Retinal pigment epithelial cell (primary cell): ENCODE measurements around the gene SEMA3F.

Experiments
- DNase-seq: peaks from one replicate; pipeline ENCODE4 v3.0.0-alpha.2; 2010; ENCODE audit warnings: low read depth
- H3K4me3 ChIP-seq: 2 replicates; pipeline ENCODE4 v1.5.1; 2011; ENCODE audit warnings: mild to moderate bottlenecking, low read length, control low read depth, moderate library complexity
- TF ChIP-seq, protein P1 (sequence below): conservative IDR thresholded peaks from 2 replicates; pipeline ENCODE4 v1.5.1; 2011; ENCODE audit warnings: low read depth, low read length, control low read depth, inconsistent platforms

SEMA3F gene

DNA sequence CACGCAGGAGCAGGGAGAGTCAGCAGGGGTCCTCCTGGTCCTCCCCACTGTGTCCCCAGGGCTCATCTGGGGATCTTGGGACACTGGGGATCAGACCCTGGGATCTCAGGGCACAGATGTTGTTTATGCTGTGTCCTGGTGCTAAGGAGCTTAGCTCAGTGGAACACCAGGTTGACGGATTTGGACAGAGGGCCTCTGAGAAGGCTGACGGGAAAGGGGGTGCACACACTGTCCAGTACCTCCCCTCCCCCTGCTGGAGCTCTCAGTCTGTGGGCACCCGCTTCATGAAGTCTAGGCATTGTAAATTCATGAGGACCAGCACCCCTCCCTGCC is 21.9 kb upstream of the SEMA3F start:
- no peak overlapping the region for H3K4me3 ChIP-seq
- TF ChIP-seq, protein P1, sequence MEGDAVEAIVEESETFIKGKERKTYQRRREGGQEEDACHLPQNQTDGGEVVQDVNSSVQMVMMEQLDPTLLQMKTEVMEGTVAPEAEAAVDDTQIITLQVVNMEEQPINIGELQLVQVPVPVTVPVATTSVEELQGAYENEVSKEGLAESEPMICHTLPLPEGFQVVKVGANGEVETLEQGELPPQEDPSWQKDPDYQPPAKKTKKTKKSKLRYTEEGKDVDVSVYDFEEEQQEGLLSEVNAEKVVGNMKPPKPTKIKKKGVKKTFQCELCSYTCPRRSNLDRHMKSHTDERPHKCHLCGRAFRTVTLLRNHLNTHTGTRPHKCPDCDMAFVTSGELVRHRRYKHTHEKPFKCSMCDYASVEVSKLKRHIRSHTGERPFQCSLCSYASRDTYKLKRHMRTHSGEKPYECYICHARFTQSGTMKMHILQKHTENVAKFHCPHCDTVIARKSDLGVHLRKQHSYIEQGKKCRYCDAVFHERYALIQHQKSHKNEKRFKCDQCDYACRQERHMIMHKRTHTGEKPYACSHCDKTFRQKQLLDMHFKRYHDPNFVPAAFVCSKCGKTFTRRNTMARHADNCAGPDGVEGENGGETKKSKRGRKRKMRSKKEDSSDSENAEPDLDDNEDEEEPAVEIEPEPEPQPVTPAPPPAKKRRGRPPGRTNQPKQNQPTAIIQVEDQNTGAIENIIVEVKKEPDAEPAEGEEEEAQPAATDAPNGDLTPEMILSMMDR, result no peak
- DNase-seq, result no peak

GRCh38 chr3:50134367-50134766 is 20.8 kb upstream of the SEMA3F start:
- no peak for DNase-seq
- no peak overlapping the region for H3K4me3 ChIP-seq
- TF ChIP-seq, protein P1, result no peak

DNA sequence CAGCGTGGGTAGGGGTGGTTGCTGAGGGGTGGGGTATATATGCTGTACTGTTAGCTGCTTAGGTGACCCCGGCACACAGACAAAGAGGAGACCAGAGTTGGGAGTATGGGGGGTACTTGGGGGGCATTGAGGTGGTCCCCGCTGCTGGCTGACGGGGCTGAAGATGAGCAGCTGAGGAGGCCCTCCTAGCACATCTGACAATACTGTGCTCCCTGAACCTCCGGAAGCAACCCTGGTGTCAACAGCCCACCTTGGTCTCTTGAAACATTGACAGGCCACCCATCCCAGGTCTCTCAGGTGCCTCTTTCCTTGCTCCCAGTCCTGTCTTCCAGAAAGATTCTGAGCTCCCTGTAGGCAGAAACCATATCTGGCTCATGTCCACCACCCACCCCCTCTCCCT is 19.2 kb upstream of the SEMA3F start:
- TF ChIP-seq, protein P1, result no peak
- DNase-seq, result no peak
- no peak overlapping the region for H3K4me3 ChIP-seq

- no peak for DNase-seq
- TF ChIP-seq, protein P1, result no peak
- no peak overlapping the region for H3K4me3 ChIP-seq
Measured at GRCh38 chr3:50136714-50137405, 18.3 kb upstream of the SEMA3F start.

DNA sequence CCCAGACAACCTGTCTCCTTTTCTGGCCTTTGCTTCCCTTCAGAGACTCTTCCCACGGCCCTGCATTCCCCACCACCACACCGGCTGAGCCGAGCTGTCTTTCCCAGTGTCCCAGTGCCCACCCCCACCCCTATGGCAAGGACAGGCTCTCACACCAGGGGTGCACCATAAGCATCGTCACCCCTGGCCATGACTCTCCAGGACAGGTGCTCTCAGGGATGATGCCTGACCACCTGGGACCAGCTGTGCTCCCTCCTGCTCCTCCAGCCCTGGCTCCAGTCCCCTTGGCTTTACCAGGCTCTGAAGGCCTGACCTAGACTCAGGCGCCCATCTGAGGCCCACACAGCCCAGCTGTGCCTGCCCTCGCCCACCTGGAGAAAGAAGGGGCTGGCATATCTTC is 17.6 kb upstream of the SEMA3F start:
- DNase-seq, result no peak
- TF ChIP-seq, protein P1, result no peak
- no peak overlapping the region for H3K4me3 ChIP-seq

DNA sequence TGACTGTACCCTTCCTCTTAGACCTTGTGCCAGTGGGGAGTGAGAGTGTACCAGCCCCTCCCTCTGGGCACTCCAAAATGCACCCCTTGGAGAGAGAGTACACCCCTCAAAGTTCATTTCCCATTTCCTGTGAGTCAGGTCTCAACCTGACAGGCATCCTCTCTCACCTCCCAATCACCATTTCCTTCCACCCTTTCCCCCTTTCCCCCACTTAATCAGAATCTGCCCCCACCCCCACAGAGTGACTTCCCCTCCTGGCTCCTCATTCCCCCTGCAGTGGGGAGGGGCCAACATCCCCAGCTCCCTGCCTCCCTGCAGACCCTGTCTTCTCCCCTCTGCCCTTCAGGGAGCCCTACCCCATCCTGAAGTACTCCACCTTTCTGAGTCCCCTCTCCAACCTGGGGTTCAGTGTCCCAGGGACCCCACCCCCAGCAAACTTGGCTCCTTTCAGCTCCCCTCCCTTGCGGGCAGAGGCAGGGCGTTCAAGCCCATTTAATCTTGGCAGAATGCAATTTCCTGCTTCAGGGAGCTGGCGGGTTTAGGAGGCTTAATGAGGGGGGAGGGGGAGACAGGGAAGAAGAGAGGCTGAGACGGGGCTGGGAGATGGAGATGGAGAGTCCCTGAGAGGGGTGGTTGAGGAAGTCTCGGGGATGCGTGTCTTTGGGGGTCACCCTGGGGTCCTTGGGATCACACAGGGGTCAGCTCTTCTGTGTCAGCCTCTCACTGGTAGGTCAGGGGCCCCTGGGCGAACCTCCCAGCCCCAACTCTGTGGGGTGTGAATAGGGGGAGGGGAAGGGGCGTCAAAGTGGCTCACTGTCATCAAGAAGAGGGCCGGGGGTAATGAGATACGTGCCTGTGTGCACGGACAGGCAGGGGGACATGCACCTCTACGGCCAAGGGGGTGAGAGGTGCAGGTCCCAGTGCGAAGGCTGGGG is 16.6 kb upstream of the SEMA3F start:
- DNase-seq, result no peak
- H3K4me3 ChIP-seq, result no peak overlapping the region
- TF ChIP-seq, protein P1, result no peak
